ENCODE results near the gene PGAM5.
"Not testable (repeated sequence)": the region's sequence is repeated elsewhere in the genome, so short reads cannot be mapped to it uniquely, and the experiment has no call there.

PGAM5 gene

DNA sequence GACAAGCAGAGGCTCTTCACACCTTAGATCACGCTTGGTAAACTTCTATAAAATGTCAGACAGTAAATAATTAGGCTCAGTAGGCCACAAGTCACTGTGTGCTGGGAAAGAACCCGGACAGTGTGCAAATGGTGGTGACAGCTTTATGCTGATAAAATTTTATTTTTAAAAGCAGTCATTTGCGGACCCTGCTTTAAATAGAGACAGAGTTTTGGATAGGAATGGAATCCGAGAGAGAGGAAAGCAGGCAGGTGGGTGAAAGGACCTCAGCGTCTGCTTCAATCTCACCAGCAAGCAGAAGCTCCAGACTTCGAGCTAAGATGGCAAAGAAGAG, 29.6 kb downstream of the PGAM5 start:
- H3K4me3 ChIP-seq (ENCODE audit: low read depth, low read length): no peak overlapping the region
- no peak for DNase-seq (ENCODE audit: low read depth)

DNA sequence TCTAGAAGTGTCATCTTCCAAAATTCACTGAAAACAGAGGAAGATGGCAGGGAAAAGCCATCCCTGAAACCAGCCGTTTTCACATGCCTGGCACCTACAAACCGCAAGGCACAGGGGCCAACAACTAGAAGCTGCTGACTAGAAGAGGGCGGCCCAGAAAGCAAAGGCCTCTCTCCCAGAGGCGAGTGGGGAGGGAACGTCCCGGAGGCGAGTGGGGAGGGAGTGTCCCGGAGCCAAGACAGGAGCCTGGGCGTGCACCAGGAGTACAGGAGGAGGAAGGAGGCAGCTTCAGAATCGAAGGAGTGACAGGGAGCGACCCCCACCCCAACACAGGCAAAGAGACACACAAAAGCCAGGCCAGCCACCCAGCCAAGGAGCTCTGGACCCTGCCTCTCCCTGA, 30.0 kb downstream of the PGAM5 start:
- no peak overlapping the region for H3K4me3 ChIP-seq (ENCODE audit: low read depth, low read length)
- no peak for DNase-seq (ENCODE audit: low read depth)

DNA sequence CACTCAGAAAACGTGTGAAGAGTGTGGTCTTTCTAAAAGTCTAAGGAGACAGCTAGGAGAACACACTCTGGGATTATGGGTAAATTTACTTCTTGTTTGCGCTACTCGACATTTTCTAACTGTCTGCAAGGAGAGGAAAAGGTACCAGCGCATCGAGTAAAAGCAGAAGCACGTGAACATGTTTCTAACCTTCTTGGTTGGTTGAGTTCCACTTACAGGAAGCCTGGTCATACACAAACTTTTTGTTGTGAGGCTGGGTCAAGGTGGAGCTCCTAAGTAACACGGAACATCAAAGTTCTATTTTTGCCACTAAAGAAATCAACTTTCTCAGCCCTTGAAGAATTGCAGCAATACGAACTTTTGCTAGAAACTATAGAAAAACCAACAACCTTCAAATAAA, 31.0 kb downstream of the PGAM5 start:
- no peak overlapping the region for H3K4me3 ChIP-seq (ENCODE audit: low read depth, low read length)
- DNase-seq (ENCODE audit: low read depth): no peak

DNA sequence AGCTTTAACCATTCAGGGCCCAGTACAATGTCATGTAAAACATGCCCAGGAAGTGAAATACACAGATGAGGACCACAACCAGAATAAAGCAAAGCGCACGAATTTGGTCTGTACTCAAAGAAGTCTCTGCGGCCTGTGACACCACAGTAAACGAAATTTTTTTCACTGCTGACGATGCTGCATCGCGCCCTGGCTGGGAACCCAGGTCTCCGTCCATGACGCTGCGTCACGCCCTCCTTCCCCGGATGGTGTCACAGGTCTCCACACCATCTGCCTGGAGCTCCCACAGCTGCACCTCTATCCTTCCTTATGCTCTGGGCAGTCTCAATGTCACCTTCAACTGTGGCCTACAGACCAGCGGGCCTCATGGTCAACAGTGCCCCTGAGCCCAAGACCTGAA, 33.2 kb downstream of the PGAM5 start:
- DNase-seq (ENCODE audit: low read depth): no peak
- H3K4me3 ChIP-seq (ENCODE audit: low read depth, low read length): no peak overlapping the region

DNA sequence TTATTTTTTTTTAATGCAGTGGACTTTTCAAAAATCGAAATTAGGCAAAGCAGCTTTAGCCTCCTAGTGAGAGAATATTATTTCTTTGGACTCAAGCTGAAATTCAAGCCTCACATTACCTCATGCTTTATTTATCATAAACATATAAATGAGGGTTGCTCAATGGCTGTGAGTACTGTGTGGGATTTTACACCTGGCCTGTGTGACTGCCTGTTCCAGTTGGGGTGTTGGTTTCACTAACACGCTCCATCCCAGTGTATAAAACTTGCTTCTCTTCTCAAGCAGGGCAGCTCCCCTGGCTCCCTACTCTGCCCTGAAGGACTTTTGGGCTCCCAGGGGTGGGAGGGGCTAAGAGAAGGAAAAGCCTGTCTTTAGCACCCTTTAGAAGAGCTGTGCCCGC, 36.0 kb downstream of the PGAM5 start:
- H3K4me3 ChIP-seq (ENCODE audit: low read depth, low read length): no peak overlapping the region
- DNase-seq (ENCODE audit: low read depth): no peak

DNA sequence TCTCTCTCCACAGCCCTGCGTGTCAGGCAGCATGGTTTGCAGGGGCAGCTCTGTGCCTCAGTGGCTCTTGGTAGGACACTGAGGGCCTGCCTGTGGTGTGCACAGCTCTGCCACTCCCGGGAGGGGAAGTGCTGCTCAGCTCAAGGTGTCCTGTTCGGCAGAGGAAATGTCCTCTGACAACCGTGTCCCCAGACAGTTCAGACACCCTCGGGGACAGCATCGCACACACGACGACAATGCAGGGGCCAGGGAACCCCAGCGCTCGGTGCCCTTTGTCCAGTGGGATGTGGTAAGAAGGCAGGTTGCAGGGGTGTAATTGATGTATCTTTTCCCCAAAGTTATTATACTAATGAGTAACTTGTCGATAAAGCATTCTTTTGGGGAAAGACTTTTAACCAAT, 36.8 kb downstream of the PGAM5 start:
- no peak for DNase-seq (ENCODE audit: low read depth)
- no peak overlapping the region for H3K4me3 ChIP-seq (ENCODE audit: low read depth, low read length)

DNA sequence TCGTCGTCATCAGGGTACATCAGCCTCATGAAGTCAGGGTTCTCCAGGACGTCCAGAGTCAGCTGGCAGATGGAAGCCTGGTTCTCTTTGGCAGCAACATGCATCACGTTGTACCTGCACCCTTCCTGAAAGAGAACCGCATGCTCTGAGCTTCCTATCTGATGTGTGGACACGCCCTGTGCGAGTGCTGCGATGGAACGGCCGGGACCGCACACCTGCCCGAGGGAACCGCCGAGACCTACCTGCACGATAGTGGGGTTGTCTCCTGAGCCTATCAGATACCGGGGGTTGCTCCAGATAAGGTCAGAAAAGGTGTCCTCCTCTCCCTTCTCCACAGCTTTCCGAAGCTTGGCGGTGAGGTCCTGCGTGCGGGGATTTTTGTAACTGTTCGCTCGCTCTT, 37.3 kb downstream of the PGAM5 start:
- no peak for DNase-seq (ENCODE audit: low read depth)
- H3K4me3 ChIP-seq (ENCODE audit: low read depth, low read length): no peak overlapping the region

DNA sequence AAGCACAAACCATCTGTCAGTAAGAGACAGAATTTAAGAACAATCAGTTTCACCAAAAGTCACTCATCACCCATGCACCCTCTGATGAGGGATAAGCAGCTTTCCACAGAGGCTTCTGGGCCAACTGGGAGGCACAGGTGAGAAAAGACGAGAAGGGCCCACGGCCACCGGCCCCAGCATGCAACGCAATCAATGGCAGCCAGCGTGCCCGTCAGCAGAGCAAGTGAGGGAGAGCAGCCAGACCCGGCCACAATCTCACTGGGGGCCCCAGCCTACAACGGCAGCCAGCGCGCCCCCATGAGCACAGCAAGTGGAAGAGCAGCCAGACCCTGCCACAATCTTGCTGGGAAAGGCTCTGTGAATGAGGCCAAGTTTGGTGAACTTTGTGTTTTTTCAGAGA, 37.7 kb downstream of the PGAM5 start:
- H3K4me3 ChIP-seq (ENCODE audit: low read depth, low read length): no peak overlapping the region
- no peak for DNase-seq (ENCODE audit: low read depth)

DNA sequence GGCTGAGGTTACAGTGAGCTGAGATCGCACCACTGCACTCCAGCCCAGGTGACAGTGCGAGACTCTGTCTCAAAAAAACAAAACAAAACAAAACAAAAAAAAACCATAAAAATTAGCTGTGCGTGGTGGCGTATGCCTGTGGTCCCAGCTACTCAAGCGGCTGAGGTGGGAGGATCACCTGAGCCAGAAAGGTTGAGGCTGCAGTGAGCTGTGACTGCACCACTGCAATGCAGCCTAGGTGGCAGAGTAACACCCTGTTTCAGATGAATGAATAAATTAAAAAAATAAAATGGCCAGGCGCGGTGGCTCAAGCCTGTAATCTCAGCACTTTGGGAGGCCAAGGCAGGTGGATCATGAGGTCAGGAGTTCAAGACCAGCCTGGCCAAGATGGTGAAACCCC, 43.0 kb downstream of the PGAM5 start:
- not testable (repeated sequence) for H3K4me3 ChIP-seq (ENCODE audit: low read depth, low read length); DNase-seq (ENCODE audit: low read depth)

DNA sequence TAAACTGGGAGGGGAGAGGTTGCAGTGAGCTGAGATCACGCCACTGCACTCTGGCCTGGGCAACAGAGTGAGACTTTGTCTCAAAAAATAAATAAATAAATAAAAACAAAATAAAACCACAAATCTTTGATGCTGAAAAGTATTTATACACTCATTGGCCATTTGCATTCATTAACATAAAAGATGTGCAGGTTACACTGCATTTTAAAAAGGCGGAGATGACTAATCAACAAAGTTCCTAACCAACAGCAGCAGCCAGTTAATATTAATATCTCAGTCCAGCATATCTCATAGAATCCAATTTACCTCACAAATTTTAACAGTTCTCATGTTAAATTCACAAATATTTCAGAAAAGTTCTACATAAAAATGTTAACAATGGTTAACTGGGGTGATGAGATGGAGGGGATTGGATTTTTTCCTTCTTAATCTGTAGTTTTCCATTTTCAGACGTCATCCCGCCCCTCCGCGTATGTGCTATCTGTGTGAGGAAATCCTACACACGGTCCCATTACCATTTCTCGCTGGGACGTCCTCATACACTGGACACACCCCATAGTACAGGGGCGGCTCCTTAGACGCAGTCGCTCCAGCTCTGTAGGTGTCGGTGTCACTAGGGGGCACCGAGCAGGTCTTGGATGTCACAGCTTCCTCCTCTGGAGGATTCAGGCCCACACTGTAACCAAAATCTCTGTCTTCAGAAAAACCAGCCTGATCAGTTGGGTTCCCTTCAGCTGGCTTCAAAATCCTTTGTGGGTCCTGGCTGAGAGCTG, 43.7 kb downstream of the PGAM5 start:
- DNase-seq (ENCODE audit: low read depth): no peak
- H3K4me3 ChIP-seq (ENCODE audit: low read depth, low read length): no peak overlapping the region

DNA sequence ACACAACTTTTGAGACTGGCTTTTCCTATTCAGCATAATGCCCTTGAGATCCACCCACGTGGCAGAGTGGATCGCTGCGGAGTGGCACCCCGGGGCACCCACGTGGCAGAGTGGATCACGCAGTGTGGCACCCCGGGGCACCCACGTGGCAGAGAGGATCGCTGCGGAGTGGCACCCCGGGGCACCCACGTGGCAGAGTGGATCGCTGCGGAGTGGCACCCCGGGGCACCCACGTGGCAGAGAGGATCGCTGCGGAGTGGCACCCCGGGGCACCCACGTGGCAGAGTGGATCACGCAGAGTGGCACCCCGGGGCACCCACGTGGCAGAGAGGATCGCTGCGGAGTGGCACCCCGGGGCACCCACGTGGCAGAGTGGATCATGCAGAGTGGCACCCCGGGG, 48.2 kb downstream of the PGAM5 start:
- DNase-seq (ENCODE audit: low read depth); H3K4me3 ChIP-seq (ENCODE audit: low read depth, low read length): not testable (repeated sequence)

DNA sequence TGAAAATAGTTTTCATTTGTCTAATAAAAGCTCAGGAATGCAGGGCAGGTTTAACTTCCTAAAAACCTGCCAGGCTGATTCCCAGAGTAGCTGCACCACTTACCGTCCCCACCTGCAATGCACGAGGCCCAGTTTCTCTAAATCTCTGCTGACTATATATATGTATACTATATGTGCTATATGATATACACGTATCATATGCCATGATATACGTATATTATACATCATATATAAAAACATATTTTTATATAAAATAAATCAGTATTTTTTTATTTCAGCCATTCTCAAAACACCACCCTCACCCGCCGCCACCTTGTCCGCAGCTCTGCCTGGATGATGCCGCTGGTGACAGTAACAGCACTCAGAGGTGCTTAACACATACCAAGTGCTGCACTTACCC, 48.7 kb downstream of the PGAM5 start:
- no peak overlapping the region for H3K4me3 ChIP-seq (ENCODE audit: low read depth, low read length)

DNA sequence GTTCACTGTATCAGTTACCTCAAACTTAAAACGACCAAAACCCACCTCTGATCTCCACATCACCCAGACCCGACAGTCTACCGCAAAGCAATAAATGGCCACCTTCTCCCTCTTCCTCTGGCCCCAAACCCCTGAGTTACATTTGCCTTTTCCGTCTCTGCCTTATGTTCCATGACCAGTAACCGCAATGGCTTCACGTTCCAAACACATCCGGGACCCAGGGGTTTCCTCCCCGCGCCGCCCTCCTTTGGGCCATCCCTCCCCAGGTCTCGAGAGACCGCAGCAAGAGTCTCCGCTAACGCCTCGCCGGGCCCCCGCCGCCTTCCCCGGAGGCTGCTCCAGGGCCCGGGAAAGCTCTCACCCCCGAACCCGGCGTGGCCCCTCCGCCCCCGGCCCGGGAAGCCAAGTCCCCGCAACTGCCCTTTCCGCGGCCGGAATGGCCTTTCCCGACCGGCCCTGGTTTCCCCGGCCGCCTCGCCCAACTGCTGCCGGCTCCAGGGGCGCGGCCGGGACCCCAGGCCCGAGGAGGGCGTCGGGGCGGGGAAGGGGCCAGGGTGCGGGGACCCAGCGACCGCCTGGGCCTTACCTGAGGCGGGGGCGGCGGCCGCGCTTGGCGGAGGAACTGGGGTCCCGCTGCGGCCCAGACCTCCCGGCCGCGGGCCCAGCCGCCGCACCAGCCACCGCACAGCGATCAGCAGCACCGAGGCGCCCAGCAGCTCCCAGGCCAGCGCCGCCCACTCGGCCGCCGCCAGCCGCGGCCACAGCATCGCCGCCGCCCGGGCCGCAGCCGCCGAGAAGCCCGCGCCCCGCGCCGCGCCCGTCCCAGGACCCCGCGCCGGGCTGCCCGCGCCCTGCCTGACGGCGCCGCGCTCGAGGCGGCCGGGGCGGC, 50.6 kb downstream of the PGAM5 start, which contains the start of gene ANKLE2:
Gene ANKLE2 (minus strand): TSS at position 801 of the 889 bp plus-strand sequence. CDS start 34 bp downstream, at position 767.
- peak; percentile 39 for DNase-seq (ENCODE audit: low read depth)
- peak within 1 kb of the TSS; percentile 83 for H3K4me3 ChIP-seq (ENCODE audit: low read depth, low read length)

More for the DNA sequence above, 48.7 kb downstream of the PGAM5 start:
- no peak for DNase-seq (ENCODE audit: low read depth)

DNA sequence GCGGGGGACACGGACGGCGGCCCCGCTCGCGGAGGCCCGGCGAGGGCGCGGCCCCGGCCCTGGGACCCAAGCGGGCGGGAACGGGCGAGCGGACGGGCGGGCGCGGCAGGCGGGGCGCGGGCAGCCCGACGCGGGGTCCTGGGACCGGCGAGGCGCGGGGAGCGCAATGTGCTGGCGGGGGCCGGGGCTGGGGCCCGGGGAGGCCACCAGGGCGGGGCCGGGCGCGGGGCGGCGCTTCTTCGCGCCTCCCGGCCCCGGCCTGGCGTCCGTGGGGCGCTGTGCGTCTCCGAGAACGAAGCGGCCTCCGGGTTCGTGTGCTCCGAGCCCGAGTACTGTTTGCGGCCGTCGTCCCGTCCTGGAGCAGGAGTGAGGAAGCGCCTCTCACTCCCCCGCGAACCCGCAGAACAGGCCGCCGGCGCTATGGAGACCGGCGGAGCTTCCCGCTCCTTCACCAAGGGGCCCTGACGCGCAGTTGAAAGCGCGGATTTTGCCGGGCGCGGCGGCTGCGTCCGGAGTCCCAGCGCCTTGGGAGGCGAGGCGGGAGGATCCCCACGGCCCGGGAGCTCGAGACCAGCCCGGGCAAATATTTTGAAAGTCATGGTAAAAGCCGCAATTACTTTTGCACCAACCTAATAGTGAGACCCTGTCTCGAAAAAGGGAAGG, 51.4 kb downstream of the PGAM5 start:
- peak overlapping the region; percentile 73 for H3K4me3 ChIP-seq (ENCODE audit: low read depth, low read length)
- DNase-seq (ENCODE audit: low read depth): peak; percentile 66

DNA sequence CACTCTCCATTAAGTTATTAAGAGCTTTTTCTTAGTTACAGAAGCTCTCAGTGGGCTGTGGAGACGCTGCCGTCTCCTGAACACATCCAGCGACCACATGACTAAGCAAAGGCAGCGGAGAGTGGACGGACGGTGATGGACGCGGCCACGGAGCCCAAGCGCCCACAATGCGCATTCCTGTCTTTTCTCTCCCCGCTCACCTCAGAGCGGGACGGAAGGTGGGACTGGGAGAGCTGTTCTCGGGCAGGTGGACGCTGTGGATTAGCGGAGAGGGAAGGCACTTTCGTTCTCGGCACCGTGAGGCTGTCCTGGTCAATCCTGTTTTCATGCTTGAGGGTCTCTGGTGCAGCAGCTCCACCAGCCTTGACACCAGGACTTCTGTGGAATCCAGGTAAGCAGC, 53.6 kb downstream of the PGAM5 start:
- DNase-seq (ENCODE audit: low read depth): no peak
- H3K4me3 ChIP-seq (ENCODE audit: low read depth, low read length): no peak overlapping the region

DNA sequence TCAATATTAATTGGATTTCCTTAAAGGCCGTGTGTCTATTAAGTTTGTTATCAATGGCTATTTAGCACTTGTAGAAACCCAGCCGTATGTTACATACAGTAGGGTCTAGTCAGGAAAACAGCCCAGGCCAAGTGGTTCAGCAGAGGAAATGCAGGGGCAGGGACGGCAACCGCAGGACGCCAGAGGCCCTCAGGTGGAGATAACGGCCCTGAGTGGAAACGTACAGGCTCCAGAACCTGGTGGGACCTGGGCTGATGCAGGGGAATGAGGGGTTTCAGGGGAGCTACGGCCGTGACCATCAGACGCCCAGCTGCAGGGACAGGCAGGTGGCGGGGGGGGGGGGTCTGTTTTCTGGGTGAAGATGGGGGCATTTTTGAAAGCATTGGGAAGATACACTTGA, 54.7 kb downstream of the PGAM5 start:
- no peak overlapping the region for H3K4me3 ChIP-seq (ENCODE audit: low read depth, low read length)

DNA sequence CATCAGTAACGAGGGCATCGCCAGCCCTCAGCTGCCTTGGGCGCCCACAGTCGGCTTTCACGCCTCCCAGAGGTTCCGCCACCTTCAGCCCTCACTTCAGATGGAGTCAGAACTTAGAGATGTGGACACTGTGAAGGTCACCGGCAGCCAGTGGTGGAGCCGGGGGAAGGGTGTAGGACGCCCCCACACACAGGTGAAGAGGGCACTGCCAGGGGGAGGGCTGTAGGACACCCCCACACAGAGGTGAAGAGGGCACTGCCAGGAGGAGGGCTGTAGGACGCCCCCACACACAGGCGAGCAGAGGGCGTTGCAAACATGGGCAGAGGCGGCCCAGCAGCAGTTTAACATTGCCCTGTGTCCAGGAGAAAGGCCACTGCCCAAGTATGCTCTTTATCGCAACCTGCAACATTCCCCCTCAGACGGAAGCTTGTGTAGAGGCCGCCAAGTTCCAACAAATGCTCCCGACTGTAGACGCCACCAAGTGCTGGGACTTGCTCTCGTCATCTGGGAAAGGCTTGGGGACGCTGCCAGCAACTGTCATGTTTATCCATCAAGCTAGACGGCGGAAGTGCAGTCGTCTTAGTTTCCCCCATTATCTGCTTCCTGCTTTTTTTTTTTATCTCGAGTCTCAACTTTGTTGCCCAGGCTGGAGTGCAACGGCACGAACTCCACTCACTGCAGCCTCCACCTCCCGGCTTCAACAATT, 55.9 kb downstream of the PGAM5 start:
- no peak for DNase-seq (ENCODE audit: low read depth)
- H3K4me3 ChIP-seq (ENCODE audit: low read depth, low read length): no peak overlapping the region

More for the DNA sequence above, 54.7 kb downstream of the PGAM5 start:
- no peak for DNase-seq (ENCODE audit: low read depth)

DNA sequence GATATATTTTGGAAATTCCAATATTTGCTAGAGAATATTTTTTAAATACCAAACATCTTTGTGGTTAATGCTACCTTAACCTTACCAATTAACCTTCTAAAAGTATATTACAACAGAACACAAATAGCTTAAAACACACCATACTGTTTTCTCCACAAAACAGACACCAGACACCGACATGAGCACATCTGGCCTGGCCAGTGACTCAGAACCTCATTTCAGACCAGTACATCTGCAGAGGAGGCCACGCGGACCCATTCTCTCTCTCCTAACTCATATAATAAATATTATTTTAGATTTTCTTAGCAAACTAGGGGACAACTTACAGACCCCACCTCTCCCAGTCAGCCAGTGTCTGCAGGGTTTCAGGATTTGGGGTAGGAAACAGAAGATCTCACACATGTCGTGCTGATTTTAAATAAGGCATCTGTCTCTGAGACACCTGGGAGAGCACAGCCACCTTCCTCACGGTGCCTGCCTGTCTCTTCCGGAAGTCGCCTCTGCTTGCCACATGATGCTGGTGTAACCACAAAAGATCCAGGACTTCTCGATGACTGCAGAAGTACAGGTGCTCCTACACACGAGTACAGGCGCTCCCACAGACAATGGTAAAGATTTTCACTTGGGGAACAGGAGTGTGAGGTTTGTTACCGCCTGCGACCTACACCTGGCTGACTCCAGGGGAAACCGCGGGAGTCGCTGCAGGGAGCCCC, 60.6 kb downstream of the PGAM5 start:
- no peak overlapping the region for H3K4me3 ChIP-seq (ENCODE audit: low read depth, low read length)

More for the DNA sequence above, 60.6 kb downstream of the PGAM5 start:
- DNase-seq (ENCODE audit: low read depth): no peak
